Aorta (tissue), 5 donors: ENCODE data around the gene USP11. TPM values are rescaled to one million over a fixed set of nuclear protein-coding genes. Genes with fewer than 3 reads are reported as not detected.

Source experiments
- ATAC-seq: fragments of 200-7000 bp; cut with Tn5 transposase; one replicate; pipeline ENCODE4 v1.9.1; 2022; ENCODE audit warnings: moderate library complexity; ENCODE audit not compliant: low FRiP score
- DNase-seq, 2 donors: peaks; one replicate each; pipeline ENCODE4 v3.0.0-alpha.2; 2020
- H3K27ac ChIP-seq, 2 donors: one replicate each; pipeline ENCODE4 v1.5.1; 2013; ENCODE audit warnings: low read length in 2 of 2, mild to moderate bottlenecking in 2 of 2, moderate library complexity in 2 of 2, control low read depth in 1 of 2, inconsistent platforms in 1 of 2, low read depth in 1 of 2
- H3K27me3 ChIP-seq, 2 donors: one replicate each; pipeline ENCODE4 v1.6.1; 2013; ENCODE audit warnings: control low read depth in 1 of 2, low read length in 1 of 2, mild to moderate bottlenecking in 1 of 2, moderate library complexity in 1 of 2; ENCODE audit not compliant: insufficient read depth in 2 of 2, control insufficient read depth in 1 of 2
- H3K36me3 ChIP-seq, 2 donors: one replicate each; pipeline ENCODE4 v1.6.1; 2013; ENCODE audit warnings: control low read depth in 1 of 2, low read length in 1 of 2, mild to moderate bottlenecking in 1 of 2; ENCODE audit not compliant: insufficient read depth in 2 of 2, control insufficient read depth in 1 of 2
- H3K4me1 ChIP-seq, 2 donors: one replicate each; pipeline ENCODE4 v1.6.1; 2013; ENCODE audit warnings: low read length in 2 of 2, control low read depth in 1 of 2, mild to moderate bottlenecking in 1 of 2, moderate library complexity in 1 of 2; ENCODE audit not compliant: insufficient read depth in 2 of 2, control insufficient read depth in 1 of 2
- H3K4me3 ChIP-seq, 2 donors: one replicate each; pipeline ENCODE4 v1.5.1; 2013; ENCODE audit warnings: low read length in 2 of 2, control low read depth in 1 of 2, mild to moderate bottlenecking in 1 of 2
- H3K9me3 ChIP-seq: one replicate; pipeline ENCODE4 v1.6.1; 2013; ENCODE audit warnings: mild to moderate bottlenecking, low read length; ENCODE audit not compliant: control insufficient read depth
- WGBS, 2 donors: extraction: QIAGEN DNeasy Blood & Tissue Kit; methylation state at CpG; one replicate each; pipeline ENCODE4 v1.1.7; 2013; 5-methylcytosine and 5-hydroxymethylcytosine counted together
- intact Hi-C, 2 donors: fragments of 100-400 bp; cut with DNase I; formaldehyde crosslinking; loops; one replicate each; pipeline versions ENCODE4 v1.14.2 to v1.15.0; 2022
- polyA plus RNA-seq, 2 donors: library from polyadenylated mRNA; stranded (reverse); fragments of 200-250 nt; gene quantifications; one replicate each; pipeline ENCODE4 v1.2.3, GENCODE V29; 2013
- total RNA-seq, 2 donors: library from RNA; stranded (reverse); fragmentation: NEBNext Ultra II Directional; extraction: Animal tissue kit (Norgen Biotek cat#: 25700); gene quantifications; one replicate each; pipeline ENCODE4 v1.2.1, GENCODE V29; 2021
- donor health status: healthy with polysubstance abuse.
- donor health status: Bipolar disorder and iron deficiency.
- donor health status: DM: no; HTN: no; CAD: no.
- donor health status: DM: no; HTN: no; CAD: no.
- donor health status: DM: yes; HTN: yes; CAD: no.

Gene USP11
- total and polyA plus RNA-seq, 4 donors, result 15.3 to 90.3 (median 73.9) TPM

GRCh38 chrX:47200385-47201150 lies 32.2 kb upstream of the USP11 start:
- intact Hi-C loops, result no loop called here
- H3K27me3 ChIP-seq, result no peaks in the 10 kb centered on the region
- 66 to 80% methylated on average over 9 of the region's 9 CpGs for WGBS, 2 donors
- ATAC-seq, result peak; percentile 30
- no peaks in the 10 kb centered on the region for H3K9me3 ChIP-seq
- no peak overlapping the region for H3K27ac ChIP-seq
- H3K4me1 ChIP-seq, result peaks cover 0 to 3% of the 10 kb centered on the region in 2 donors
- H3K4me3 ChIP-seq, result no peak overlapping the region
- peak; percentile 52 to 76 for DNase-seq
- peaks cover 9 to 24% of the 10 kb centered on the region in 2 donors for H3K36me3 ChIP-seq

DNA sequence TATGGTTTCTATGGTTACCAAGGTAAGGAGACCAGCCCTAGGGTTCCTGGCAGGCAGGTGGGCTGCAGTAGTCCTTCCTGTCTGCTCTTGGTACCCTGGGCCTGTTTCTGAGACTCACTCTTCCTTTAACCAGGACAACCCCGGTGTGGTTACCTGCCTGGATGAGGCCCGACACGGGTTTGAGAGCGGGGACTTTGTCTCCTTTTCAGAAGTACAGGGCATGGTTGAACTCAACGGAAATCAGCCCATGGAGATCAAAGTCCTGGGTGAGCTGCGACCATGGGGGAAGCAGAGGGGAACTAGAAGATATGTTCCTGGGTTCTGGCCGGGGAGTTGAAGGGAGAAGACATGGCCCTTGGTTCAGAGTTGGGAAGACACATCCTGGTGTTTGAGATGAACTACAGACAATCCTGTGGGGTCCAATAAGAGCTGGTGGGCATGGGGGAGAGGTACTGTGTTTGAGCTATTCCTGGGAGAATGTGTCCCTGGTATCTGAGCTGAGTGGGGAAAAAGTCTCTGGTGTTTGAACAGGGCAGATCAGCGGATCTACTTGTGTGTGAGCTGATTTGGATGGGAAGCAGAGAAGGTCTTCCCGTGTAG lies 31.4 kb upstream of the USP11 start:
- peak in 1 of 2 donors; percentile 9 for DNase-seq
- peaks cover 0 to 3% of the 10 kb centered on the region in 2 donors for H3K4me1 ChIP-seq
- no peak for ATAC-seq
- H3K27ac ChIP-seq, result no peak overlapping the region
- WGBS, 2 donors, result 78 to 83% methylated on average over 9 of the region's 9 CpGs
- H3K4me3 ChIP-seq, result no peak overlapping the region
- no peaks in the 10 kb centered on the region for H3K27me3 ChIP-seq
- H3K36me3 ChIP-seq, result peaks cover 9 to 27% of the 10 kb centered on the region in 2 donors
- intact Hi-C loops, result no loop called here
- no peaks in the 10 kb centered on the region for H3K9me3 ChIP-seq

- Histone ChIP-seq H3K4me1 (no peaks in the 10 kb centered on the region), H3K4me3 (no peak overlapping the region), H3K27me3 (no peaks in the 10 kb centered on the region), H3K9me3 (no peaks in the 10 kb centered on the region), H3K27ac (no peak overlapping the region), H3K36me3 (peaks cover 9 to 27% of the 10 kb centered on the region in 2 donors)
- no peak for ATAC-seq
- intact Hi-C loops, result no loop called here
- 90 to 91% methylated on average over 11 of the region's 11 CpGs for WGBS, 2 donors
- peak in 1 of 2 donors; percentile 39 for DNase-seq
Observed at GRCh38 chrX:47202316-47202715, 30.5 kb upstream of the USP11 start.

DNA sequence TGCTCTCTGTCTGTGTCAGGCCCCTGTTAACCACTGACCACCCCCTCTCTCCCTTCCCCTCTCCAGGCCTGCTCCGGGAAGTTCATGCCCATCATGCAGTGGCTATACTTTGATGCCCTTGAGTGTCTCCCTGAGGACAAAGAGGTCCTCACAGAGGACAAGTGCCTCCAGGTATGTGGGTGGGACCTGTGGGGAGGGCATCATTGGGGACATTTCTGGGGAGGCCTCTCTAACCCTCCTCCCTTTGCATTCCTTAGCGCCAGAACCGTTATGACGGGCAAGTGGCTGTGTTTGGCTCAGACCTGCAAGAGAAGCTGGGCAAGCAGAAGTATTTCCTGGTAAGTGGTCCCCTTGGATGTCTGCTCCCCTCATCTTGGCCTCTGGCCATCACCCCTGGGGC lies 29.9 kb upstream of the USP11 start:
- Histone ChIP-seq H3K4me3 (no peak overlapping the region), H3K27me3 (no peaks in the 10 kb centered on the region), H3K27ac (no peak overlapping the region), H3K36me3 (peaks cover 9 to 27% of the 10 kb centered on the region in 2 donors), H3K4me1 (no peaks in the 10 kb centered on the region), H3K9me3 (no peaks in the 10 kb centered on the region)
- intact Hi-C loops, result no loop called here
- ATAC-seq (no peak), DNase-seq (peak in 1 of 2 donors; percentile 13)
- WGBS, 2 donors, result 66 to 85% methylated on average over 4 of the region's 4 CpGs

DNA sequence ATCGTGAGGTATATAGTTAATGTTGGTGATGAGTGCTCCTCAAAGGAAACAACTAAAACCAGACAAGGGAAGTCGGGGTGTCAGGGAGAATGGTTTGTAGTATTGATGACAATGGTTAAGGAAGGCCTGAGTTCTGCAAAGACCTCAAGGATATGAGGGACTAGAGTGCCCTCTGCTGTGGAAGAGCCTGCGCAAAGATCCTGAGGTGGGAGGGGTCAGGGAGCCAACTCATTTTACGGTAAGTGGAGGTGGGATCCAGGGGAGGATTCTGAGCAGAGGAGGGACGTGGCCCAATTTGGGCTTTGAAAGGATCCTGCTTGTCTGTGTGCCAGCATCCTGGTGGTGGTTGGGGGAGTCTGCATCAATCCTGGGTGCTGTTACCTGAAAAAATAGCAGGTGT lies 27.8 kb upstream of the USP11 start:
- DNase-seq (peak in 1 of 2 donors; percentile 24), ATAC-seq (no peak)
- no peaks in the 10 kb centered on the region for H3K27me3 ChIP-seq
- H3K27ac ChIP-seq, result no peak overlapping the region
- WGBS, 2 donors, result 58 to 76% methylated on average over 5 of the region's 5 CpGs
- peaks cover 6 to 28% of the 10 kb centered on the region in 2 donors for H3K36me3 ChIP-seq
- intact Hi-C loops, result no loop called here
- H3K4me3 ChIP-seq, result no peak overlapping the region
- H3K4me1 ChIP-seq, result no peaks in the 10 kb centered on the region
- no peaks in the 10 kb centered on the region for H3K9me3 ChIP-seq

- WGBS, 2 donors, result 58 to 86% methylated on average over 3 of the region's 3 CpGs
- ATAC-seq, result no peak
- intact Hi-C loops, result no loop called here
Observed at GRCh38 chrX:47206316-47206715, 26.5 kb upstream of the USP11 start.

DNA sequence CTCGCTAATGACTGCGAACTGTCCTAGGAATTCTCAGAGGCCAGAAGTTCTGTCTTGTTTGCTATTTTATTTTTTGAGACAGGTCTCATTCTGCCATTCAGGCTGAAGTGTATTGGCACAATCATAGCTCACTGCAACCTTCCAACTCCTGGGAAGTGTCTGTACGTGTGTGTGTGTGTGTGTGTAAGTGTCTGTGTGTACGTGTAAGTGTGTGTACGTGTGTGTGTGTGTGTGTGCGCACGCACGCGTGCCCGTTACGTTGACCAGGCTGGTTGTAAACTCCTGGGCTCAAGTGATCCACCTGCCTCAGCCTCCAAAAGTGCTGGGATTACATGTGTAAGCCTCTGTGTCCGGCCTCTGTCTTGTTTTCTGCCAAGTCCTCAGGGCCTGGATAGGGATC lies 24.7 kb upstream of the USP11 start:
- peaks cover 2 to 14% of the 10 kb centered on the region in 2 donors for H3K36me3 ChIP-seq
- DNase-seq (peak in 1 of 2 donors; percentile 38), ATAC-seq (no peak)
- H3K9me3 ChIP-seq, result no peaks in the 10 kb centered on the region
- no peak overlapping the region for H3K4me3 ChIP-seq
- H3K27me3 ChIP-seq, result no peaks in the 10 kb centered on the region
- intact Hi-C loops, result no loop called here
- H3K27ac ChIP-seq, result no peak overlapping the region
- no peaks in the 10 kb centered on the region for H3K4me1 ChIP-seq
- whole genome bisulfite sequencing, 2 donors, result 78 to 87% methylated on average over 12 of the region's 12 CpGs

More at GRCh38 chrX:47206316-47206715, 26.5 kb upstream of the USP11 start:
- peak in 1 of 2 donors; percentile 31 for DNase-seq
- Histone ChIP-seq H3K4me1 (no peaks in the 10 kb centered on the region), H3K4me3 (no peak overlapping the region), H3K9me3 (no peaks in the 10 kb centered on the region), H3K27me3 (no peaks in the 10 kb centered on the region), H3K27ac (no peak overlapping the region), H3K36me3 (peaks cover 6 to 24% of the 10 kb centered on the region in 2 donors)

DNA sequence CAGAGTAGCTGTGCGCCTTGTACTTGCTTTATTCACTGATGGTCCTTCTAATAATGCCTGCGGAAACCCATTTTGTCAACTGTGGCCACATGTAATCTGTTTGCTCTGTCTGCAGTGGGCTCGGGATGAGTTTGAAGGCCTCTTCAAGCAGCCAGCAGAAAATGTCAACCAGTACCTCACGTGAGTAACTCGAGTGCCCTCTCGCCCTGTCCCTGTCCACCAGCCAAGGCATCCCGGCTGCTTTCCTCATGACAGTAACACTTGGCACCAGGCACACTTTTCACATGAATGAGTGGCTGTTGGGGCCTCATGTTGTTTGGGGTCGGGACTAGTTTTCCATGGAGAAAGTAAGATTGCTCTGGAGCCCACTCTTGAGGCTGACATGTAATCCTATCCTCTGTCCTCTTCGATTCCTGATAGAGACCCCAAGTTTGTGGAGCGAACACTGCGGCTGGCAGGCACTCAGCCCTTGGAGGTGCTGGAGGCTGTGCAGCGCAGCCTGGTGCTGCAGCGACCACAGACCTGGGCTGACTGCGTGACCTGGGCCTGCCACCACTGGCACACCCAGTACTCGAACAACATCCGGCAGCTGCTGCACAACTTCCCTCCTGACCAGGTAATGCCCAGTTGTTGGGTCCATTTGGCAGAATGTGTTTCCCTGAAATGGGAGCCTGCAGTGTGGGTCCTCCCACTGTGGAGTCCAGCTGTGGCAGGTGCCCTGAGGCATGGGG lies 23.1 kb upstream of the USP11 start:
- ATAC-seq, result no peak
- peak in 1 of 2 donors; percentile 59 for DNase-seq
- Histone ChIP-seq H3K36me3 (peaks cover 0 to 18% of the 10 kb centered on the region in 2 donors), H3K4me1 (no peaks in the 10 kb centered on the region), H3K9me3 (no peaks in the 10 kb centered on the region), H3K27me3 (no peaks in the 10 kb centered on the region), H3K27ac (no peak overlapping the region), H3K4me3 (no peak overlapping the region)
- 86 to 90% methylated on average over 16 of the region's 16 CpGs for WGBS, 2 donors
- intact Hi-C loops, result no loop called here
